Lung (tissue), 12 donors: ENCODE data around the gene PRPF6. TPM values are rescaled to one million over a fixed set of nuclear protein-coding genes. Genes with fewer than 3 reads are reported as not detected.

Source experiments
- ATAC-seq: fragments of 200-7000 bp; cut with Tn5 transposase; one replicate; pipeline ENCODE4 v1.9.1; 2020; ENCODE audit warnings: moderate number of reproducible peaks; ENCODE audit not compliant: insufficient read depth, low FRiP score
- DNase-seq, 3 donors: peaks; one replicate each; pipeline ENCODE4 v3.0.0-alpha.2; 2013 to 2017
- H3K27ac ChIP-seq, 2 donors: one replicate each; pipeline ENCODE4 v1.5.1; 2013; ENCODE audit warnings: mild to moderate bottlenecking in 2 of 2, moderate library complexity in 2 of 2, control low read depth in 1 of 2, inconsistent platforms in 1 of 2, low read depth in 1 of 2, low read length in 1 of 2
- H3K27me3 ChIP-seq, 3 donors: one replicate each; pipeline ENCODE4 v1.5.1; 2013; ENCODE audit warnings: low read length in 2 of 3; ENCODE audit not compliant: control insufficient read depth in 3 of 3, insufficient read depth in 3 of 3
- H3K36me3 ChIP-seq, 4 donors: one replicate each; pipeline ENCODE4 v1.5.1; 2013; ENCODE audit warnings: low read length in 4 of 4, mild to moderate bottlenecking in 1 of 4, moderate library complexity in 1 of 4; ENCODE audit not compliant: control insufficient read depth in 4 of 4, insufficient read depth in 4 of 4
- H3K4me1 ChIP-seq, 5 donors: one replicate each; pipeline ENCODE4 v1.5.1; 2013; ENCODE audit warnings: low read length in 5 of 5, mild to moderate bottlenecking in 2 of 5, moderate library complexity in 1 of 5; ENCODE audit not compliant: control insufficient read depth in 5 of 5, insufficient read depth in 5 of 5
- H3K4me3 ChIP-seq: one replicate; pipeline ENCODE4 v1.5.1; 2013; ENCODE audit warnings: mild to moderate bottlenecking, control low read depth, moderate library complexity
- H3K9ac ChIP-seq, 2 donors: one replicate each; pipeline ENCODE4 v1.5.1; 2013; ENCODE audit warnings: low read length in 2 of 2, control low read depth in 1 of 2; ENCODE audit not compliant: insufficient read depth in 1 of 2
- H3K9me3 ChIP-seq, 4 donors: one replicate each; pipeline ENCODE4 v1.5.1; 2013; ENCODE audit warnings: low read length in 3 of 4, mild to moderate bottlenecking in 1 of 4, moderate library complexity in 1 of 4; ENCODE audit not compliant: control insufficient read depth in 4 of 4, insufficient read depth in 3 of 4
- CTCF ChIP-seq: IDR thresholded peaks from 2 replicates; pipeline ENCODE4 v1.5.1; 2012; ENCODE audit warnings: mild to moderate bottlenecking; ENCODE audit errors: control extremely low read depth, extremely low read depth
- WGBS, 2 donors: extraction: QIAGEN DNeasy Blood & Tissue Kit; methylation state at CpG; one replicate each; pipeline ENCODE4 v1.1.7; 2013; 5-methylcytosine and 5-hydroxymethylcytosine counted together
- polyA plus RNA-seq, 2 donors: library from polyadenylated mRNA; stranded (reverse); fragments of 200-250 nt; gene quantifications; one replicate each; pipeline ENCODE4 v1.2.1, GENCODE V29; 2013
- total RNA-seq, 2 donors: library from RNA; depleted of rRNA in 1 of 2; stranded (reverse); fragments of >200 nt in 1 of 2; gene quantifications; one replicate each; pipeline ENCODE4 v1.2.1, GENCODE V29; 2014 to 2021
- donor health status: control.
- donor health status: control.
- donor health status: Bipolar disorder and iron deficiency.
- donor health status: healthy.
- donor health status: DM: yes; HTN: yes; CAD: no.

Gene PRPF6
- total and polyA plus RNA-seq, 4 donors = 43.6 to 65.0 (median 54.2) TPM

GRCh38 chr20:64039293-64040160, 58.6 kb downstream of the PRPF6 start:
- Histone ChIP-seq H3K9me3 (no peaks in the 10 kb centered on the region), H3K36me3 (peaks cover 0 to 3% (median 0%) of the 10 kb centered on the region in 4 donors), H3K9ac (no peak overlapping the region), H3K4me3 (no peak overlapping the region), H3K4me1 (peaks cover 0 to 27% (median 13%) of the 10 kb centered on the region in 5 donors), H3K27me3 (peaks cover 0 to 36% (median 28%) of the 10 kb centered on the region in 3 donors), H3K27ac (peak overlapping the region; percentile 3 to 48)
- TF ChIP-seq CTCF = no peak
- WGBS, 2 donors = 16 to 19% methylated on average over 15 to 17 of the region's 17 CpGs
- DNase-seq = no peak
- no peak for ATAC-seq

- ATAC-seq (no peak), DNase-seq (no peak)
- Histone ChIP-seq H3K27ac (peak overlapping the region; percentile 3 to 48), H3K27me3 (peaks cover 0 to 42% (median 28%) of the 10 kb centered on the region in 3 donors), H3K9ac (no peak overlapping the region), H3K9me3 (no peaks in the 10 kb centered on the region), H3K4me1 (peaks cover 0 to 27% (median 13%) of the 10 kb centered on the region in 5 donors), H3K36me3 (no peaks in the 10 kb centered on the region), H3K4me3 (no peak overlapping the region)
- WGBS, 2 donors = 59 to 64% methylated on average over 12 of the region's 12 CpGs
- TF ChIP-seq CTCF = no peak
Measured at GRCh38 chr20:64040231-64041039, 59.5 kb downstream of the PRPF6 start.

GRCh38 chr20:64041040-64041780, 60.3 kb downstream of the PRPF6 start:
- H3K27me3 ChIP-seq = peaks cover 0 to 48% (median 28%) of the 10 kb centered on the region in 3 donors
- peak overlapping the region in 1 of 2 donors; percentile 48 for H3K27ac ChIP-seq
- H3K4me3 ChIP-seq = no peak overlapping the region
- DNase-seq (no peak), ATAC-seq (no peak)
- no peaks in the 10 kb centered on the region for H3K36me3 ChIP-seq
- peaks cover 0 to 27% (median 13%) of the 10 kb centered on the region in 5 donors for H3K4me1 ChIP-seq
- no peaks in the 10 kb centered on the region for H3K9me3 ChIP-seq
- 33 to 42% methylated on average over 15 of the region's 15 CpGs for WGBS, 2 donors
- H3K9ac ChIP-seq = no peak overlapping the region
- no peak for TF ChIP-seq CTCF
